Muscle of arm (tissue), 12 donors: Measurements from ENCODE around the gene ATXN2. TPM values are rescaled to one million over a fixed set of nuclear protein-coding genes. Genes with fewer than 3 reads are reported as not detected.
"Not testable (repeated sequence)": the region's sequence is repeated elsewhere in the genome, so short reads cannot be mapped to it uniquely, and the experiment has no call there.

Experiments used
- DNase-seq: peaks from one replicate; pipeline ENCODE4 v3.0.0-alpha.2; 2013
- polyA plus RNA-seq, 12 donors: library from polyadenylated mRNA; unstranded; fragments of 120-200 nt; gene quantifications; one replicate each; pipeline ENCODE4 v1.2.1, GENCODE V29; 2013; ENCODE audit not compliant: insufficient read length in 12 of 12

ATXN2 gene
- polyA plus RNA-seq, 12 donors, result 38.6 to 93.3 (median 53.1) TPM; not detected in 1

DNA sequence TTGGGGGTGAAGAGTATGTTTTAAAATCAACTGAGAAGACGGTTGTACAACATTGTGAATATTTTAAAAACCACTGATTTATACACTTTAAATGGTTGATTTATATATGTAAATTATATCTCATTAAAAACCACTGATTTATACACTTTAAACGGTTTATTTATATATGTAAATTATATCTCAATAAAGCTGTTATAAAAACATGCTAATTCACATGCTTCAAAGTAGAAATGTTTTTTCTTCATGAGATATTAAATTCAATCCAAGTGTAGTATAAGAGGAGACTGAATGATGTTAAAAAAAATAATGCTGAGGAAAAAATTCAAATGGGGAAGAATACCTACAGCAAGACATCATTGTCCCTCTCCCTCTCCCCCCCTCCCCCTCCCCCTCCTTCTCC is 92.9 kb downstream of the ATXN2 start:
- DNase-seq, result no peak

- no peak for DNase-seq
Measured at GRCh38 chr12:111505601-111506036, 93.5 kb downstream of the ATXN2 start.

GRCh38 chr12:111503116-111503515 is 96.0 kb downstream of the ATXN2 start:
- DNase-seq, result no peak

DNA sequence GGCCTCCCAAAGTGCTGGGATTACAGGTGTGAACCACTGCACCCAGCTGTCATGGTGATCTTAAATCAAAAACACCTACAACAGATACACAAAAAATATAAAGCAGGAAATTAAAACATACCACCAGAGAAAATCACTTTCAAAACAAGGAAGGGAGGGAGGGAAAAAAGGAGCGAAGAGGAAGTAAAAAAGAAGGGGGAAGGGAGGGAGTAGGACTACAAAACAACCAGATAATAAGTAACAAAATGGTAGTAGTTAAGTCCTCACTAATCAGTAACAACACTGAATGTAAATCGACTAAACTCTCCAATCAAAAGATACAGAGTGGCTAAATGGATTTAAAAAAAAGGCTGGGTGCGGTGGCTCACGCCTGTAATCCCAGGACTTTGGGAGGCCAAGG is 104.4 kb downstream of the ATXN2 start:
- DNase-seq, result no peak

- not testable (repeated sequence) for DNase-seq
Measured at GRCh38 chr12:111492979-111493378, 106.1 kb downstream of the ATXN2 start.

GRCh38 chr12:111488798-111489197 is 110.3 kb downstream of the ATXN2 start:
- DNase-seq, result no peak

GRCh38 chr12:111488271-111488670 is 110.8 kb downstream of the ATXN2 start:
- no peak for DNase-seq

GRCh38 chr12:111482462-111482861 is 116.7 kb downstream of the ATXN2 start:
- no peak for DNase-seq

GRCh38 chr12:111471236-111471635 is 127.9 kb downstream of the ATXN2 start:
- DNase-seq, result no peak

- DNase-seq, result no peak
Measured at GRCh38 chr12:111469401-111469800, 129.7 kb downstream of the ATXN2 start.

GRCh38 chr12:111467857-111468241 is 131.3 kb downstream of the ATXN2 start:
- peak; percentile 91 for DNase-seq

DNA sequence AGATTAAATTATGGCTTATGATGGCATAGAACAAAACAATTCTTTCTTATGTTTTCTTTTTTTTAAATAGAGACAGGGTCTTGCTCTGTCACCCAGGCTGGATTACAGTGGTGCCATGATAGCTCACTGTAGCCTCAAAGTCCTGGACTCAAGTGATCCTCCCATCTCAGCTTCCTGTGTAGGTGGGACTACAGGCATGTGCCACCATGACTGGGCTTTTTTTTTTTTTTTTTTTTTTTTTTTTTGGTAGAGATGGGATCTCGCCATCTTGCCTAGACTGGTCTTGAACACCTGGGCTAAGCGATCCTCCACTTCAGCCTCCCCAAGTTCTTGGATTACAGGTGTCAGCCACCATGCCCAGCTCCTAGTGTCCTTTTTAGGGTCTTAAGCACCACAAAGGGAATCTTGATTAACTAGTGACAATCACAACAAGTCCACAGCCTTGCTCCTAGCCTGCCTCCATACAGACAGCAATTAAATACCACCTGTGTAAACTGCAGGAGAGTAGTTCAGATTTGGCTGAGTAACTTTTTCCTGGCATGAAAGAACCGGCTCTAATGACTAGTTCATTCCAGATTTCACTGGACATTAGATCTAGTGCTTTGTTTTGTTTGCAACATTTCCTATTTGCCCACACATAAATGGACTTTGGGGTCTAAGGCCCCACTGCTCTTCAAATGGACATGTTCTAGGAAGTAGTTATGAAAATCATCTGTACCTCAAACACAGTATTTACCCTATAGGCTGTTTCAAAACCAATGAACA is 131.8 kb downstream of the ATXN2 start:
- DNase-seq, result no peak

- DNase-seq, result no peak
Measured at GRCh38 chr12:111462210-111462769, 136.8 kb downstream of the ATXN2 start.

- DNase-seq, result not testable (repeated sequence)
Measured at GRCh38 chr12:111460111-111460510, 139.0 kb downstream of the ATXN2 start.

DNA sequence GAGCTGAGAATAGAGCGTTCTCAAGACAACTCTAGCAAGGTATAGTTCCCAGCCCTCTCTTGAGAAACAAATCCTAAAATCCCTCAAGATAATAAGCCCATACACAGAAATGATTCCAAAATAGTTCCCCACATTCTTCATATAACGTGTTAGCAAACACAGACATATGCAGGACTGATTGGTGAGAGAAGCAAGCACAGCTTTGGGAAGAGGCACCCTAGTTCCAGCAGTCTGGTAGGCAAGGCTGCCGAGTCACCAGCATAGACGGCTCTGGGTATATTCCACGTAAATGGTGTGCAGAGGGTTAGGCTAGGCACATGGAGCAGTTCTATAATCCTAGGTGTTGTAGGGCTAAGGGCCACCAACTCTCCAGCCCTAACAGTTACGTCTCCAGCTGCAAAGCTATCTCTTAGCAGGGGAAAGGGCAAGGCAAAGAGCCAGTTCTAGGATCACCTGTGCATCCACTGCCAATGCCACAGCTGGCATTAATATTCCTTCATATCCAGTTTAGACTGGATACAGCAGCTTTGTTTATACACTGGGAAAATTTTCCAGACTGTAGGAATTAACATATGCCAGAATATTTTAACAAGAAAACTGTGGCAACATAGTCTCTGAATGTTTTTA is 140.5 kb downstream of the ATXN2 start:
- no peak for DNase-seq

DNA sequence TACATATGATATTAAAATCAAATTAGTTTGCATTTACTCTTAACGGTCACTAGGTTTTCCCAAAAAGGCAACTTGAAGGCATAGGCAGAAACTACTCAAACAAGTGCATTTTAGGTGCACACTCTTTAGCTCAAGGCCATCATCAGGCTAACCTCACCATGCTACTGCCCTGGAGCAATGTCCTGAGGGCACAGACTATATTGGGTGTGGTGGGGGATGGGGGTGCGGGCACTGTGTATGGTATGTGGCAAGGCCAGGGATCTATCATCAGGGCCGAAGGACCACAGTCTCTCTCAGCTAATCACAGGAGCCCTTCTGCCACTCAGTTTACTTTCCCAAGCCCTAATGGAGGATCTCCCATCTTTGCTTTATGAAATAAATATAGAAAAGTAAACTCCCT is 141.5 kb downstream of the ATXN2 start:
- no peak for DNase-seq

DNA sequence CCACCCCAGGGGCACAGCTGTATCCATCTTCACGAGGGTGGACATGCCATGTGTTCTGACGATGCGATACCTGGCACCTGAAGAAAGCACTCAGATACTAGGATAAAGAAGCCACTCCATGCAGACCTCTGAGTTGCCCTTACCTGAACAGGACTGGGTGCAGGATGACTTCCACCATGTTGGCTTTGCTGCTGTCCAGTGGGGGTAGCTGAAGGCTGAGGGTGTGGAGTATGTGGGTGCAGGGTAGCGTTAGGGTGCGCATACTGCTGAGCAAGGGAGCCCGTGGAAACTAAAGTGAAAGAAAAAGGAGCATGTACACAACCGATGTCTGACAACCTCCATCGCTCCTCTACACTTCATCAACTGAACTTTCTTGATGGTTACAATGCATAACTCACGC is 142.0 kb downstream of the ATXN2 start:
- no peak for DNase-seq

DNA sequence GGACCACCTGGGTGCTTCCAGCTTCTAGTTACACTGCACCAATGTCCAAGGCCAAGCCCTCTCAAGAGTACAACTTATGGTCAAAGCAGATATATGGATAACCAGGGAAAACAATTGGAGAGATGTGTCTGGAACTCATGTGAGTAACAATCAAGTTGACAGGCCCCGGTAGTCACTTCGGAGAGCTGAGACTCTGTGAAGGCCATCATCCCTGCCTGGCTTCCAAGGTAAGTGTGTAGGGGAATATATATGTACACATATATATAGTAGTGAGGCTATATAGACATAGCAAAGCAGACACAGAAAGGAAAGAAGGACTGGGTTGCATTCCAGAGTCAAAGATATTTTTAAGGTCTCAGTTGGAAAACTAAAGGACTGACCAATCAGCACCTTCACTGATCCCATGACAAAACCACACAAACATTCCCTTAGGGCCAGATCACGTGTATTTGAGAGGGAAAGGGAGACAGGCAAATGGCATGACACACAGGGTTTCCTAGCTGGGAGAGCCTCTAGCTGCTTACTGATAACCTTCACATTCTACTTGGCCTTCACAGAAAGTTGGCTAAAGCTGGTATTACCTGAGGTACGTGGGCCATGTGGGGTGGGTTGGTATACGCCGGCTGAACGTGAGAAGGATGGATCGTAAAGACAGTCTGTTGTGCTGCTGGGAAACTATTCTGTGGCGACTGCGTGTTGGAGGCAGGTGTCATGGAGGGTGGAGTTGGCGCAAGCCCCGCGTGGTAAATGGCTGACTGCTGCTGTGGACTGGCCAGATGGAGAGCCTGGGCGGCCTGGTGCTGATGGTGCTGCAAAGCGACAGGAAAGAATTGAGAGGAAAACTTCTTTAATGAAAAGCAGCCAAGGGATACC is 143.4 kb downstream of the ATXN2 start:
- no peak for DNase-seq

DNA sequence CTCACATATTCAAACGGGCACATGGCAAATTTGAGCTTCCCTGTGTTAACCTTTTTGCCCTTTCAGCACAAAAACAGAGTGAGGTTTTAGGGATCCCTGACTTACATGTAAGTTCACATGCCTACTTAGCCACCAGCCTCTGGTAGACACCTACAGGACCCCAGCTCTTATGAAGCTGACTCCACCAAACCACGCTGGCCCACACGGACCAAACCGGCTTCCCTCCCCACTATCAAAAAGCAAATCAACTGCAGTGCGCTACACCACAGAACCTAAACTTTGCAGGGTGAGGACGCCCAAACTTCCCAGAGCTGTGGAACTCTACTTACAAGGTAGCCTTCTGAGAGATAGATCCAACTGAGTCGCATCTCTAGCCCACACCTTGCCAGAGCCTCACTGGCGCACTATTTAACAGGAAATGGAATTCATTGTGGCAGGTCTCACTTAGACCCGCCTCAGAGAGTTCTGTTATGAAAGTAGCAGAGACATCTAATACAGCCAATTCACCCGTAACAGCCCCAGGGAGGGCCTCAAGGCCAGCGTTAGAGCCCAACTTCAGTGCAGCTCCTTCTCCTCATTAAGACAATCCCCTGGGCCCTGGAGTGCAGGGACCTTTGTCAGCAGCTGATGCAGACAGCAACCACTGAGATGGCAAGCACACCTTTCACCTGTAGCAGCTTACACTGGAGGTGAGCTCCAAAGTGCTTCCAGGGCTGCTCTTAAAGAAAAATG is 144.2 kb downstream of the ATXN2 start:
- DNase-seq, result no peak

GRCh38 chr12:111454311-111454710 is 144.8 kb downstream of the ATXN2 start:
- DNase-seq, result no peak
